Caco-2 (cell line): Measurements from ENCODE around the gene SETD3. TPM values are rescaled to one million over a fixed set of nuclear protein-coding genes. Genes with fewer than 3 reads are reported as not detected.

ENCODE experiments used
- BruUV-seq: library from RNA; stranded (reverse); fragments of 400-500 nt; replicated peaks from 2 replicates; lab custom pipeline; 2021; lab: Mats Ljungman, UMichigan
- CTCF ChIA-PET: fragments of 300-600 bp; sonication (Branson Sonifier 250); formaldehyde crosslinking; loops from one replicate; lab custom pipeline; 2022; ENCODE audit warnings: antibody characterized with exemption; lab: Charles Lee
- POLR2A ChIA-PET: fragments of 300-600 bp; sonication (Branson Sonifier 250); formaldehyde crosslinking; loops from one replicate; lab custom pipeline; 2022; ENCODE audit warnings: antibody characterized with exemption; lab: Charles Lee
- DNase-seq, 2 experiments: peaks; one replicate each; pipeline versions ENCODE4 v3.0.0 to v3.0.0-alpha.2; 2020 to 2022
- H3K27me3 ChIP-seq: replicated peaks from 2 replicates; pipeline ENCODE4 v1.6.0; 2011; ENCODE audit warnings: low read length; ENCODE audit not compliant: control insufficient read depth, insufficient read depth
- H3K36me3 ChIP-seq: 2 replicates; pipeline ENCODE4 v1.5.1; 2011; ENCODE audit warnings: low read length; ENCODE audit not compliant: control insufficient read depth, insufficient read depth
- H3K4me1 ChIP-seq: fragments of 250-450 bp; sonication (Bioruptor Pico); 2 replicates; pipeline ENCODE4 v1.5.1; 2020; ENCODE audit warnings: mild to moderate bottlenecking
- H3K4me3 ChIP-seq: 2 replicates; pipeline ENCODE4 v1.5.1; 2011; ENCODE audit warnings: low read depth, mild to moderate bottlenecking, control low read depth, low read length
- H3K9me3 ChIP-seq: fragments of 250-450 bp; sonication (Bioruptor Pico); 2 replicates; pipeline ENCODE4 v1.5.1; 2020; ENCODE audit warnings: mild to moderate bottlenecking, moderate library complexity
- H3K27ac Mint-ChIP-seq: one replicate; pipeline ENCODE4 v1.8.0; 2022; ENCODE audit warnings: mixed read lengths; ENCODE audit not compliant: unreplicated experiment
- H3K27me3 Mint-ChIP-seq: one replicate; pipeline ENCODE4 v1.8.0; 2022; ENCODE audit warnings: mixed read lengths; ENCODE audit not compliant: insufficient read depth, unreplicated experiment
- H3K36me3 Mint-ChIP-seq: one replicate; pipeline ENCODE4 v1.8.0; 2022; ENCODE audit warnings: mild to moderate bottlenecking, mixed read lengths; ENCODE audit not compliant: insufficient read depth, unreplicated experiment
- H3K4me1 Mint-ChIP-seq: one replicate; pipeline ENCODE4 v1.8.0; 2022; ENCODE audit warnings: low read depth, mixed read lengths; ENCODE audit not compliant: unreplicated experiment
- H3K4me3 Mint-ChIP-seq: one replicate; pipeline ENCODE4 v1.8.0; 2022; ENCODE audit warnings: mild to moderate bottlenecking, moderate library complexity, mixed read lengths; ENCODE audit not compliant: unreplicated experiment
- H3K9me3 Mint-ChIP-seq: one replicate; pipeline ENCODE4 v1.8.0; 2022; ENCODE audit warnings: mixed read lengths; ENCODE audit not compliant: unreplicated experiment
- CTCF ChIP-seq, 2 experiments: fragments of 200-600 bp in 1 of 2; IDR thresholded peaks; 1 replicate in 1 of 2; 2 replicates in 1 of 2; pipeline versions ENCODE4 v1.5.1 to v1.8.0; 2011 to 2022; ENCODE audit warnings: antibody characterized with exemption in 1 of 2, control low read depth in 1 of 2, inconsistent platforms in 1 of 2, low read depth in 1 of 2, low read length in 1 of 2, mild to moderate bottlenecking in 1 of 2, moderate library complexity in 1 of 2; ENCODE audit not compliant: insufficient read depth in 1 of 2, severe bottlenecking in 1 of 2, unreplicated experiment in 1 of 2
- intact Hi-C: fragments of 100-400 bp; cut with micrococcal nuclease; formaldehyde crosslinking; loops from one replicate; pipeline ENCODE4 v1.10.0; 2022; ENCODE audit not compliant: unreplicated experiment
- total RNA-seq: library from RNA; stranded (reverse); gene quantifications from 2 replicates; pipeline ENCODE4 v1.2.3, GENCODE V29; 2022

The SETD3 gene
- total RNA-seq, 1 experiment from 2014 or later: 74.3 TPM

- peaks cover 2% of the 10 kb centered on the region for H3K36me3 ChIP-seq
- H3K4me1 Mint-ChIP-seq: no peaks in the 10 kb centered on the region
- no peak for DNase-seq
- H3K4me1 ChIP-seq: no peaks in the 10 kb centered on the region
- TF ChIP-seq CTCF (IDR thresholded peaks at IDR 0.05; ENCODE audit: insufficient read depth in 1 of 2, low read depth in 1 of 2, low read length in 1 of 2, severe bottlenecking in 1 of 2, unreplicated experiment in 1 of 2): no peak
- H3K27me3 ChIP-seq: no peaks in the 10 kb centered on the region
- no peaks in the 10 kb centered on the region for H3K9me3 Mint-ChIP-seq
- H3K4me3 ChIP-seq: no peak overlapping the region
- ChIA-PET CTCF (no interaction called here), POLR2A (no interaction called here)
- intact Hi-C loops: no loop called here
- no peaks in the 10 kb centered on the region for H3K9me3 ChIP-seq
- no peak overlapping the region for H3K4me3 Mint-ChIP-seq
- BruUV-seq: no TSS peak
- peaks cover 55% of the 10 kb centered on the region for H3K36me3 Mint-ChIP-seq
- no peaks in the 10 kb centered on the region for H3K27me3 Mint-ChIP-seq
- no peak overlapping the region for H3K27ac Mint-ChIP-seq
Measured at GRCh38 chr14:99432485-99432884, 48.2 kb downstream of the SETD3 start.

- POLR2A ChIA-PET: no interaction called here
- no peaks in the 10 kb centered on the region for H3K27me3 ChIP-seq
- Mint-ChIP-seq H3K9me3 (no peaks in the 10 kb centered on the region), H3K4me3 (no peak overlapping the region), H3K4me1 (no peaks in the 10 kb centered on the region), H3K27ac (no peak overlapping the region), H3K36me3 (peaks cover 50% of the 10 kb centered on the region), H3K27me3 (no peaks in the 10 kb centered on the region)
- no peak for DNase-seq
- CTCF ChIA-PET: no interaction called here
- H3K36me3 ChIP-seq: peaks cover 2% of the 10 kb centered on the region; the same call in 1 of the 2 replicates
- intact Hi-C loops: no loop called here
- BruUV-seq: no TSS peak
- H3K9me3 ChIP-seq: no peaks in the 10 kb centered on the region
- no peaks in the 10 kb centered on the region for H3K4me1 ChIP-seq
- no peak for TF ChIP-seq CTCF (IDR thresholded peaks at IDR 0.05; ENCODE audit: insufficient read depth in 1 of 2, low read depth in 1 of 2, low read length in 1 of 2, severe bottlenecking in 1 of 2, unreplicated experiment in 1 of 2)
- H3K4me3 ChIP-seq: no peak overlapping the region
Measured at GRCh38 chr14:99431986-99432385, 48.7 kb downstream of the SETD3 start.

DNA sequence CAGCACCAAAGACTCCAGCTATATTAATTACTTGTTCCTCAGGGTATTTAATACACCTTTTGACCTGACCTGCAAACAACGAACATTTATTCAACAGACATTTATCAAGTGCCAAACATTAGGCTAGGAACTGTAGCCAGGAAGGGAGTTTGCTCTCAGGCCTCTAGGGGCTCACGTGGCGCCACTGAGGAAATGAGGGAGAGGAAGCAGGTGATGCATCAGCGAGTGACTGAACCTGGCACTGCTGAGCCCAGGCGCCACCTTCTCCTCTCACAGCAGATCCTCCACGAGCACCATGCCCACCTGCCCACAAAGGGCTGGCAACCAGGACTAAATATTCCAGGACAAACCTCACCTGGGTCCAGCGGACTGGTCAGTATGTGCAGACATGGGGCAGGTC is 50.2 kb downstream of the SETD3 start:
- no peaks in the 10 kb centered on the region for H3K4me1 ChIP-seq
- H3K27ac Mint-ChIP-seq: no peak overlapping the region
- H3K4me1 Mint-ChIP-seq: peaks cover 7% of the 10 kb centered on the region
- peaks cover 46% of the 10 kb centered on the region for H3K36me3 Mint-ChIP-seq
- H3K4me3 ChIP-seq: no peak overlapping the region
- POLR2A ChIA-PET: no interaction called here
- no peaks in the 10 kb centered on the region for H3K9me3 ChIP-seq
- no TSS peak for BruUV-seq
- CTCF ChIA-PET: no interaction called here
- peak in 1 of 2 experiments; percentile 38 for DNase-seq
- H3K36me3 ChIP-seq: peaks cover 2% of the 10 kb centered on the region; the same call in 1 of the 2 replicates
- peak; percentile 29 to 55 for TF ChIP-seq CTCF (IDR thresholded peaks at IDR 0.05; ENCODE audit: insufficient read depth in 1 of 2, low read depth in 1 of 2, low read length in 1 of 2, severe bottlenecking in 1 of 2, unreplicated experiment in 1 of 2)
- H3K27me3 Mint-ChIP-seq: no peaks in the 10 kb centered on the region
- intact Hi-C loops: no loop called here
- no peak overlapping the region for H3K4me3 Mint-ChIP-seq
- H3K9me3 Mint-ChIP-seq: no peaks in the 10 kb centered on the region
- H3K27me3 ChIP-seq: no peaks in the 10 kb centered on the region
